Fibroblast of gingiva (primary cell): ENCODE results near the gene TSHZ2.
"Not testable (repeated sequence)": the region's sequence is repeated elsewhere in the genome, so short reads cannot be mapped to it uniquely, and the experiment has no call there.

ENCODE experiments used
- DNase-seq: peaks from one replicate; pipeline ENCODE4 v3.0.0-alpha.2; 2011; ENCODE audit warnings: low read depth

The TSHZ2 gene

DNA sequence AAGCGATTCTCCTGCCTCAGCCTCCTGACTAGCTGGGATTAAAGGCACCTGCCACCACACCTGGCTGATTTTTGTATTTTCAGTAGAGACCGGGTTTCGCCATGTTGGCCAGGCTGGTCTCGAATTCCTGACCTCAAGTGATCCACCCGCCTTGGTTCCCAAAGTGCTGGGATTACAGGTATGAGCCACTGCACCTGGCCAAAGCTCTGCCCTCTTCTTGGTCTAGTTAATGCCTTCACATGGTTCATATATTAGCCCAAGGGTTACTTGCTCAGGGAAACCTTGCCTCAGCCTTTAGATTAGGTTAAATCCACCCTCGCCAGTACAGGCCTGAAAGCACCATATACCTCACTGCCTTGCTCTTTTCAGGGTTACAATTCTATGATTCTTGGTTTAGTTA is 26.1 kb downstream of the TSHZ2 start:
- no peak for DNase-seq

DNA sequence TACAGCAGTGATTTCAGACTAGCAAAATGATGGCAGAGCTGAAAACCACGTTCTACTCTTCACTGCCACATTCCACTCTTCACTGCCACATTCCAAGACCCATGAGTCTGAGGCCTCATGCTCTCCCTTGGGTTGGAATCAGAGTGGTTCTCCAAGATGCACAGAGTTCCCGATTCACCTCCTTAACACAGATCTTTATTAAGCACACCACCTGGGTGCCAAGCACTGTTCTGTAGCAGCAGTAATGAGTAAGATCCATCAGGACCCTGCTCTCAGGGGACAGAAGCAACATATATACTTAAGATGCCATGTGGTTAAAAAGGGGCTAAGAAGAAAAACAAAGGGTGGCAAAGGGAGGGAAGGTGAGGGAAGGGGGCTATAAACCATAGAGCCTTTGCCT is 26.9 kb downstream of the TSHZ2 start:
- no peak for DNase-seq

GRCh38 chr20:53001498-53002301 is 29.5 kb downstream of the TSHZ2 start:
- no peak for DNase-seq

- DNase-seq, result no peak
These were observed 30.6 kb downstream of the TSHZ2 start for GRCh38 chr20:53002786-53003185.

GRCh38 chr20:53003420-53004154 is 31.4 kb downstream of the TSHZ2 start:
- no peak for DNase-seq

GRCh38 chr20:53004267-53004813 is 32.2 kb downstream of the TSHZ2 start:
- no peak for DNase-seq

- DNase-seq, result no peak
These were observed 38.0 kb downstream of the TSHZ2 start for GRCh38 chr20:53009979-53010735.

DNA sequence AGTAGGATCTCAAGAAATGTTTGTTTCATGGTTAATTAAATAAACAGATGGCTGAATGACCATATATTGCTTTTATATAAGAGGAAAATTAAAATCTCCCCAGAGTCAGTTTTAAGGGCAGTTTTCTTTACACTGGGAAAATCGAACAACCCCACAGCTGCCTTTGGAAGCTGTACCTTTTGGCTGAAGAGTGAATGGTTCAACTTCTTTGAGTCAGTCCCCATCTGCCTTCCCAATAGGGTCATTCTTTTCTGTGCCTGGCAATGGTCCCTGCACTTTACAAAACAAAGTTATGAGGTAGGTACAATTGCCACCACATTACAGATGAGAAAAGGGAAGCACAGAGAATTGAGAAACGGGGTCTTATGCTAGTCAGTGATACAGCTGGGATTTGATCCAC is 39.5 kb downstream of the TSHZ2 start:
- no peak for DNase-seq

DNA sequence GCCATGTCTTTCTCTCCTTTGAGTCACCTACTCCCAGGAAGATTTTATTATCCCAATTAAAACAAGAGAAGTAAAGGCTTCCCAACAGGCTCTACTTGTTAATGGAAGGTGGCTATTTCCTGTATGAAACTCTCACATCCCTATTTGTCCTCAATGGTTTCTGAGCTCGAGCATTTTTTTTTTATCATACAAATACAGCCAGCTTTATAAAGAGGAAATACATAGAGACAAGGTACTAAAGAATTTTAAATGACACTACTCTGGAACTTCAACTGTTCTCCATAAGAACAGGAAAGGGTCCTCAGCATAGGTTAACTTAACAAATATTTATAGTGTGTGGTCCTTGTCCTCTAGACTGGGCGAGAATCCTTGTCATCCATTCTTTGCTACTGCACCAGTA is 41.0 kb downstream of the TSHZ2 start:
- no peak for DNase-seq

GRCh38 chr20:53013847-53014246 is 41.7 kb downstream of the TSHZ2 start:
- DNase-seq, result no peak

DNA sequence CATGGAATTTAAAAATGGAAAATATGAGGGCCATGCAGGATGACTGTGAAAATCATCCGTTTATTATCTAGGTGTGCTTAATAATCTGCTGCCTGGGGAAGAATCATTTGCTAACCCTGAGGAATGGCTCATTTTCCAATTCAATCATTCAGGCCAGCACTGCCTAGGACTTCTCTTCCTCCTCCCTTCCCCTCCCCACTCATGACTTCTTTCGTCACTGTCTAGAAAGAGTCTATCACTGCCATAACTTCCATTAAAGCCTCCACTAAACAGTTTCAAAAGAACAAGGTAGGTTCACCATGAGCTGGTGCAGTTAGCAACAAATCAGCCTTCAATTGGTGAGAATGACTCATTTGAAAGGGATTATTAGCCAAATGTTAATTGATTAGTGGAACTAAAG is 43.9 kb downstream of the TSHZ2 start:
- no peak for DNase-seq

- no peak for DNase-seq
These were observed 44.4 kb downstream of the TSHZ2 start for GRCh38 chr20:53016534-53017042.

- no peak for DNase-seq
These were observed 45.0 kb downstream of the TSHZ2 start for GRCh38 chr20:53017206-53017605.

GRCh38 chr20:53019464-53019863 is 47.3 kb downstream of the TSHZ2 start:
- DNase-seq, result no peak

GRCh38 chr20:53020376-53020775 is 48.2 kb downstream of the TSHZ2 start:
- DNase-seq, result no peak

- DNase-seq, result no peak
These were observed 48.7 kb downstream of the TSHZ2 start for GRCh38 chr20:53020834-53021233.

GRCh38 chr20:53021934-53022333 is 49.8 kb downstream of the TSHZ2 start:
- DNase-seq, result no peak

DNA sequence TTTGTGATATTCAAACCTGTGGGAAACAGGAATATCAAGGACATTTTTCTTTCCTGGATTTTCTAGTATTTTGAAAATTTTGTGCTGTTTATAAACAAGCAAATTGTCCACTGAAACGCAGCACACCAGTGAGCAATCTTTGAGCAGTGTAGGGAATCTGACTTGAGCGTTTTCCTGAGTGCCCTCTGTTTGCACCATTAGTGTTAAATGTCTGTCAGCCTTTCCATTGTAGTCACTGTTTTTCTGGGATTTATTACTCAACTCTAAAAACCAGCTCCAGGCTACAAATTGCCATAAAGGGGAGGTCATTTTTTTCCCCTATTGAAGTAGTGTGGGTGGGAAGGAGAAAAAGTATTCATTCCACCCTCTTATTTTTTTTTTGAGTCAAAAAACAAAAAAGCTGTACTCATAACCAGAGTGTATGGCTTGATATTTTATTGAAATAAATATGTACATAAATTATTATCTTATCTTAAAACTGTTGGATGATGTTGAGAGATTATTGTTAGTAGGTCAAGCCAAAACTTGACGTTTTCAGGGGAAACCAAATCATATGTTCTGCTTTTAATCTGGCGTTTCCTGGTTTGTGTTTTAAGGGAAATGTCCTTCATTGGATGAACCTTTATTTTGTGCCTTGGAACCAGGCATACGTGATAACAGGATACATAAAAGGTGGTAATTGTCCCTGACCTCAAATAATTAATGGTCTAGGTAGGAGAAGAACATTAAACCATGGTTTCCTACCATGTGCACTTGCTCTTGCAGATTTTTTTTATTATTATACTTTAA is 51.8 kb downstream of the TSHZ2 start:
- DNase-seq, result no peak

DNA sequence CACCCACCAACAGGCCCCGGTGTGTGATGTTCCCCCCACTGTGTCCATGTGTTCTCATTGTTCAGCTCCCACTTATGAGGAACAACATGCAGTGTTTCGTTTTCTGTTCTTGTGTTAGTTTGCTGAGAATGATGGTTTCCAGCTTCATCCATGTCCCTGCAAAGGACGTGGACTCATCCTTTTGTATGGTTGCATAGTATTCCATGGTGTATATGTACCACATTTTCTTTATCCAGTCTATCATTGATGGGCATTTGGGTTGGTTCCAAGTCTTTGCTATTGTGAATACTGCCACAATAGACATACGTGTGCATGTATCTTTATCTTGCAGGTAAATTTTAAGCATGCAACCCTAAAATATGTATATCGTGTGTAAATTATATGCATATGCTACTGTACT is 52.5 kb downstream of the TSHZ2 start:
- not testable (repeated sequence) for DNase-seq

- no peak for DNase-seq
These were observed 54.9 kb downstream of the TSHZ2 start for GRCh38 chr20:53027089-53027488.

DNA sequence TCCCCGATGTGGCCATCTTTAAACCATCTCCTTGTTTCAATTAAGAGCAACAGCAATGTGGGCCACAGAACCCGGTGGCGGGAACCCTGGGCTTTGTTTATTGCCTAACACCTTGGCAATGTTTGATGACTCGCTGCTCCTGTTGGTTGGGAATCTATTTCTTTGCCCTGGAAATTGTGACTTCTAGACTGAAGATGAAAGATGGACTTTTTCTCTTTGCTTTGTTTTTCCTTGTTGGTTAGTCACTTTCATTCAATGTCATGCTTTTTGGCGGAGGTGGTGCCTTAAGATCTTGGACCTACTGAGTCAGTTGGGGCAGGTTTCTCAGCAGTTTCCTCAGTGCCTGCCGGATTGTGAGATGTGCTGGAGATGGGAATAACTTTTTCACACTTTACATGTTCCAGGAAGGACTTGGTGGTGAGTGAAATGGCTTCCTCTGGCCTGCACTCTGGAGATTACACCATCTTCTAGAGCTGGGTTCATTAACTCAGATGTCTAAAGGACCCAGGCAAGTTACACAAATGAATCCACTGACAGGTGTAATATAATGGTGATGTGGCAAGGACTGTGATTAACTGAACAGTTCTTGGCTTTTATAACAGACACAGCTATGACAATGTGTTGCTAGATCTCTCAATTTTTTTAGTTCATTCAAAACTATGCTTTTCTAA is 56.3 kb downstream of the TSHZ2 start:
- DNase-seq, result no peak
